ENCODE data around the gene ABCA1. TPM values are rescaled to one million over a fixed set of nuclear protein-coding genes. Genes with fewer than 3 reads are reported as not detected.

The ABCA1 gene
- total and polyA plus RNA-seq, 2 of the 13 experiments (the other 11 are each of a cell fraction or from before 2014, with no cell fraction given) = 26.8 to 63.8 TPM

DNA sequence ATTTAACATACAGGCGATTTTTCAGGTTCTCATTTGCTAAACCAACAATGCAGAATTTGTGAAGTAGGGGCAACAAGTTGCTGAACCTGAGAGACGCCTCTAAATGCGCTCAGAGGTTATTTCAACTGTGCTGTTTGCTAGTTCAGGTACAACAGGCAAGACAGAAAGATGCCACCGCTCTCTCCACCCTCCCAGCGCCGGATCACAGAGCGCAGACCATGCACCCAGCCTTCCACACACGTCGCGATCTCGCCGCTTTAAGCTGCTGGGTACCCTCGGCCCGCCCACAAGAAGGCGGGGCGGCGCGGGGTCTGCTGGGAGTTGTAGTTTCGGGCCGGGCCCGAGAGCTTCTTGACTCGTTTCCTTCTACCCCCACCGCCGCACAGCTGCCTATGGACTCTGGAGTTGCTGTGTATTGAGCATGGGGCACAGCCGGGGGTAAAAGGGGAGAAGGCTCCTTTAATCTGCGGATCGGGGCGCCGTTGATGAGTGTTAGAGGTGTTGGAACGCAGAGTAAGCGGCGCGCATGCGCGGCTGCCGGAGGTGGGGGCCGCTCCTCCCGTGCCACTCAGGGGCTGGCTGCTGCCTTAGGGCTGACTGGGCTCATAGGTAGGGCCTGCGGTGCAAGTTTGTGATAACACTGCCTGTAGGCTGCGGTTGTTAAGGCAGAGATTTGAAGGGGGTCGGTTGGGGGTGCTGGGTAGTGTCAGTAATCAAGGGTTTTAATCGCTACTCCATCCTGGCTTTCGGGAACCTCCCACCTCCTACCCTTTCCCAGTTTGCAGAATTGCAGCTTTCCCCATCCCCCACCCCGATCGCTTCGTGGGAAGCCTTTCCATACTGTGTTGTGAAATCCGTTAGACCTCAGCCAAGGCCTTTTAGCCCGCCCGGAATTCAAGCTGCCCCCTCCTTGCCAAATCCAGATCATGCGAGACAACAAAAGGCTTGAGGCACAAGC is 40.3 kb upstream of the ABCA1 start (continued):
- TF ChIP-seq SIX1 (CRISPR knock-in tag; IDR thresholded peaks at IDR 0.05; ENCODE audit: borderline replicate concordance) = no peak
- TF ChIP-seq ZNF460 (CRISPR knock-in tag; IDR thresholded peaks at IDR 0.05; ENCODE audit: borderline replicate concordance) = no peak
- TF ChIP-seq ZNF354B (CRISPR knock-in tag; IDR thresholded peaks at IDR 0.05) = no peak
- no peak for TF ChIP-seq TCF7L2 (IDR thresholded peaks at IDR 0.05; ENCODE audit: low read depth, low read length)
- TF ChIP-seq HIVEP1 (CRISPR knock-in tag; IDR thresholded peaks at IDR 0.05) = peak; percentile 53
- TF ChIP-seq, protein P1, sequence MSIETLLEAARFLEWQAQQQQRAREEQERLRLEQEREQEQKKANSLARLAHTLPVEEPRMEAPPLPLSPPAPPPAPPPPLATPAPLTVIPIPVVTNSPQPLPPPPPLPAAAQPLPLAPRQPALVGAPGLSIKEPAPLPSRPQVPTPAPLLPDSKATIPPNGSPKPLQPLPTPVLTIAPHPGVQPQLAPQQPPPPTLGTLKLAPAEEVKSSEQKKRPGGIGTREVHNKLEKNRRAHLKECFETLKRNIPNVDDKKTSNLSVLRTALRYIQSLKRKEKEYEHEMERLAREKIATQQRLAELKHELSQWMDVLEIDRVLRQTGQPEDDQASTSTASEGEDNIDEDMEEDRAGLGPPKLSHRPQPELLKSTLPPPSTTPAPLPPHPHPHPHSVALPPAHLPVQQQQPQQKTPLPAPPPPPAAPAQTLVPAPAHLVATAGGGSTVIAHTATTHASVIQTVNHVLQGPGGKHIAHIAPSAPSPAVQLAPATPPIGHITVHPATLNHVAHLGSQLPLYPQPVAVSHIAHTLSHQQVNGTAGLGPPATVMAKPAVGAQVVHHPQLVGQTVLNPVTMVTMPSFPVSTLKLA (IDR thresholded peaks at IDR 0.05) = no peak
- TF ChIP-seq, protein P2, sequence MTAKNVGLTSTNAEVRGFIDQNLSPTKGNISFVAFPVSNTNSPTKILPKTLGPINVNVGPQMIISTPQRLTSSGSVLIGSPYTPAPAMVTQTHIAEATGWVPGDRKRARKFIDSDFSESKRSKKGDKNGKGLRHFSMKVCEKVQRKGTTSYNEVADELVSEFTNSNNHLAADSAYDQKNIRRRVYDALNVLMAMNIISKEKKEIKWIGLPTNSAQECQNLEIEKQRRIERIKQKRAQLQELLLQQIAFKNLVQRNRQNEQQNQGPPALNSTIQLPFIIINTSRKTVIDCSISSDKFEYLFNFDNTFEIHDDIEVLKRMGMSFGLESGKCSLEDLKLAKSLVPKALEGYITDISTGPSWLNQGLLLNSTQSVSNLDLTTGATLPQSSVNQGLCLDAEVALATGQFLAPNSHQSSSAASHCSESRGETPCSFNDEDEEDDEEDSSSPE (CRISPR knock-in tag; IDR thresholded peaks at IDR 0.05) = no peak; the same call in 1 of the 2 replicates
- TF ChIP-seq KDM6A (CRISPR knock-in tag; IDR thresholded peaks at IDR 0.05; ENCODE audit: low read depth) = no peak
- TF ChIP-seq, protein P3, sequence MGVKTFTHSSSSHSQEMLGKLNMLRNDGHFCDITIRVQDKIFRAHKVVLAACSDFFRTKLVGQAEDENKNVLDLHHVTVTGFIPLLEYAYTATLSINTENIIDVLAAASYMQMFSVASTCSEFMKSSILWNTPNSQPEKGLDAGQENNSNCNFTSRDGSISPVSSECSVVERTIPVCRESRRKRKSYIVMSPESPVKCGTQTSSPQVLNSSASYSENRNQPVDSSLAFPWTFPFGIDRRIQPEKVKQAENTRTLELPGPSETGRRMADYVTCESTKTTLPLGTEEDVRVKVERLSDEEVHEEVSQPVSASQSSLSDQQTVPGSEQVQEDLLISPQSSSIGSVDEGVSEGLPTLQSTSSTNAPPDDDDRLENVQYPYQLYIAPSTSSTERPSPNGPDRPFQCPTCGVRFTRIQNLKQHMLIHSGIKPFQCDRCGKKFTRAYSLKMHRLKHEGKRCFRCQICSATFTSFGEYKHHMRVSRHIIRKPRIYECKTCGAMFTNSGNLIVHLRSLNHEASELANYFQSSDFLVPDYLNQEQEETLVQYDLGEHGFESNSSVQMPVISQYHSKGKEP (CRISPR knock-in tag; IDR thresholded peaks at IDR 0.05) = no peak
- TF ChIP-seq HOXA5 (CRISPR knock-in tag; IDR thresholded peaks at IDR 0.05) = peak; percentile 77; the same call in 1 of the 2 replicates
- TF ChIP-seq ZNF260 (CRISPR knock-in tag; IDR thresholded peaks at IDR 0.05; ENCODE audit: borderline replicate concordance, low read depth) = no peak
- no peak for TF ChIP-seq ARNTL (CRISPR knock-in tag; IDR thresholded peaks at IDR 0.05)
- TF ChIP-seq ZNF570 (CRISPR knock-in tag; IDR thresholded peaks at IDR 0.05; ENCODE audit: borderline replicate concordance) = no peak
- peak; percentile 54 for TF ChIP-seq ZFX (CRISPR knock-in tag; IDR thresholded peaks at IDR 0.05; ENCODE audit: low read depth)
- TF ChIP-seq MXD4 (CRISPR knock-in tag; IDR thresholded peaks at IDR 0.05) = no peak
- TF ChIP-seq RELA (CRISPR knock-in tag; IDR thresholded peaks at IDR 0.05) = no peak
- TF ChIP-seq HOXA9 (CRISPR knock-in tag; IDR thresholded peaks at IDR 0.05; ENCODE audit: borderline replicate concordance) = no peak
- TF ChIP-seq, protein P4, sequence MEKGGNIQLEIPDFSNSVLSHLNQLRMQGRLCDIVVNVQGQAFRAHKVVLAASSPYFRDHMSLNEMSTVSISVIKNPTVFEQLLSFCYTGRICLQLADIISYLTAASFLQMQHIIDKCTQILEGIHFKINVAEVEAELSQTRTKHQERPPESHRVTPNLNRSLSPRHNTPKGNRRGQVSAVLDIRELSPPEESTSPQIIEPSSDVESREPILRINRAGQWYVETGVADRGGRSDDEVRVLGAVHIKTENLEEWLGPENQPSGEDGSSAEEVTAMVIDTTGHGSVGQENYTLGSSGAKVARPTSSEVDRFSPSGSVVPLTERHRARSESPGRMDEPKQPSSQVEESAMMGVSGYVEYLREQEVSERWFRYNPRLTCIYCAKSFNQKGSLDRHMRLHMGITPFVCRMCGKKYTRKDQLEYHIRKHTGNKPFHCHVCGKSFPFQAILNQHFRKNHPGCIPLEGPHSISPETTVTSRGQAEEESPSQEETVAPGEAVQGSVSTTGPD (CRISPR knock-in tag; IDR thresholded peaks at IDR 0.05) = no peak
- TF ChIP-seq ZNF33A (CRISPR knock-in tag; IDR thresholded peaks at IDR 0.05; ENCODE audit: borderline replicate concordance) = no peak
- TF ChIP-seq ZNF709 (CRISPR knock-in tag; IDR thresholded peaks at IDR 0.05) = no peak; the same call in 1 of the 2 replicates
- peak; percentile 33; the same call in 1 of the 2 replicates for TF ChIP-seq KDM2A (CRISPR knock-in tag; IDR thresholded peaks at IDR 0.05; ENCODE audit: borderline replicate concordance, low read depth)
- no peak for TF ChIP-seq ZNF660 (CRISPR knock-in tag; IDR thresholded peaks at IDR 0.05; ENCODE audit: borderline replicate concordance, low read depth)
- 0 out of 2 replicates have a peak, but pooled peaks have one; percentile 30 for TF ChIP-seq ZNF225 (CRISPR knock-in tag; IDR thresholded peaks at IDR 0.05)
- TF ChIP-seq ZNF616 (CRISPR knock-in tag; IDR thresholded peaks at IDR 0.05; ENCODE audit: low read depth) = no peak
